ENCODE results near the gene SPTB.
A peak's percentile ranks its signal among the peaks of the same experiment; 100 is the strongest.

GRCh38 chr14:64891839-64892375 is 12.2 kb upstream of the SPTB start:
- TF ChIP-seq, protein P1, sequence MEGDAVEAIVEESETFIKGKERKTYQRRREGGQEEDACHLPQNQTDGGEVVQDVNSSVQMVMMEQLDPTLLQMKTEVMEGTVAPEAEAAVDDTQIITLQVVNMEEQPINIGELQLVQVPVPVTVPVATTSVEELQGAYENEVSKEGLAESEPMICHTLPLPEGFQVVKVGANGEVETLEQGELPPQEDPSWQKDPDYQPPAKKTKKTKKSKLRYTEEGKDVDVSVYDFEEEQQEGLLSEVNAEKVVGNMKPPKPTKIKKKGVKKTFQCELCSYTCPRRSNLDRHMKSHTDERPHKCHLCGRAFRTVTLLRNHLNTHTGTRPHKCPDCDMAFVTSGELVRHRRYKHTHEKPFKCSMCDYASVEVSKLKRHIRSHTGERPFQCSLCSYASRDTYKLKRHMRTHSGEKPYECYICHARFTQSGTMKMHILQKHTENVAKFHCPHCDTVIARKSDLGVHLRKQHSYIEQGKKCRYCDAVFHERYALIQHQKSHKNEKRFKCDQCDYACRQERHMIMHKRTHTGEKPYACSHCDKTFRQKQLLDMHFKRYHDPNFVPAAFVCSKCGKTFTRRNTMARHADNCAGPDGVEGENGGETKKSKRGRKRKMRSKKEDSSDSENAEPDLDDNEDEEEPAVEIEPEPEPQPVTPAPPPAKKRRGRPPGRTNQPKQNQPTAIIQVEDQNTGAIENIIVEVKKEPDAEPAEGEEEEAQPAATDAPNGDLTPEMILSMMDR (optimal IDR thresholded peaks at IDR 0.05 in 1 of 3, IDR thresholded peaks at IDR 0.05 in 1 of 3, conservative IDR thresholded peaks at IDR 0.05 in 1 of 3; ENCODE audit: extremely low read depth in 1 of 3, insufficient read depth in 2 of 3, low read length in 3 of 3) = peak; percentile 36 to 57 (median 38)
- no peak for TF ChIP-seq EZH2 (IDR thresholded peaks at IDR 0.05; ENCODE audit: low read length)

All from keratinocyte (primary cell).